RCC 7860 (cell line): ENCODE measurements around the gene EMC7.
"Not testable (repeated sequence)": the region's sequence is repeated elsewhere in the genome, so short reads cannot be mapped to it uniquely, and the experiment has no call there.

ENCODE experiments used
- DNase-seq: peaks from one replicate; pipeline ENCODE4 v3.0.0-alpha.2; 2015; ENCODE audit warnings: low spot score
- FAIRE-seq: peaks from 2 replicates; lab custom pipeline; 2012; peaks lifted over from hg19 to GRCh38; lab: Jason Lieb, UNC

EMC7 gene

DNA sequence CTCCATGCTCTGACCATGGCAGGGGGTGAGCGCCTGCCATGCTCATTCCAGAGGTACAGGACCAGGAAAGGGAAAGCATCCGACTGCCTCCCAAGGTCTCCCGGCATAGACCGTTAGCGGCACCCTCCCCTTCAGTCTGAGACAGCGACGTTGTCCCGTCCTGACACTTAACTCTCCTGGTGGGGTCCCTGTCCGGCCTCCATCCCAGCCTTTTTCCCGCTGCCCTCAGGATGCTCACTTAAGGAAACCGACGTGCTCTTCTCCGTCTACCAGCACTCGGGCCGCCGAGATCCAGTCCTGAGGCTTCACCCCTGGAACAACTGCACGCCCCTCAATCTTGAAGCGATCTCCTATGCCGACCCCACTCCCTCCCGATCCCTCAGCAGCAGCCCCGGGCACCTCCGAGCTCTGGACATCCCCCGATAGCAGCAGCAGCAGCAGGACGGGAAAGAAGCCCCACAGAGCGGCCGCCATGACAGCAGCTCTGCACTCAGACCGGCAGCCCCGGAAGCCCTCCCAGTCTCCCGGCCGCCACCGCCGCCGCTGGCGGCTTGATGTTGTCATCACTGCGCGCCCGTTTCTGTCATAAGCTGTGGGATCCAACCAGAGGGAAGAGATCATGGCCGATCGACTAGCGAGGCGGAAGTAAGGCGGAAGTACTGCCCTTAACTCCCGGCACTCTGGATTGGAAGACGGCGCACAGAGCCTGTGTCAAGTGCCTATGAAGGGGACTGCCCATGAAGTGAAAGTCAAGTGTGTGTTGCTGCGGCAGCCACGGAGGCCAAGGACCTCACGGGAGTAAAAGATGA lies at the start of gene EMC7, which contains the start of gene PGBD4:
Gene EMC7, minus strand, starts transcription at position 497 of the 809 bp plus-strand sequence. Its CDS starts 23 bp downstream, at position 474.
Gene PGBD4, plus strand, starts transcription at position 718 of the 809 bp plus-strand sequence. CDS start 449 bp downstream, outside the sequence.
- FAIRE-seq (peak; percentile 77), DNase-seq (peak; percentile 96)

- no peak for FAIRE-seq
Observed at GRCh38 chr15:34147371-34148140, 45.9 kb upstream of the EMC7 start.

GRCh38 chr15:34133511-34133910 lies 31.8 kb upstream of the EMC7 start:
- DNase-seq, result no peak
- FAIRE-seq, result no peak

More at GRCh38 chr15:34147371-34148140, 45.9 kb upstream of the EMC7 start:
- no peak for DNase-seq

DNA sequence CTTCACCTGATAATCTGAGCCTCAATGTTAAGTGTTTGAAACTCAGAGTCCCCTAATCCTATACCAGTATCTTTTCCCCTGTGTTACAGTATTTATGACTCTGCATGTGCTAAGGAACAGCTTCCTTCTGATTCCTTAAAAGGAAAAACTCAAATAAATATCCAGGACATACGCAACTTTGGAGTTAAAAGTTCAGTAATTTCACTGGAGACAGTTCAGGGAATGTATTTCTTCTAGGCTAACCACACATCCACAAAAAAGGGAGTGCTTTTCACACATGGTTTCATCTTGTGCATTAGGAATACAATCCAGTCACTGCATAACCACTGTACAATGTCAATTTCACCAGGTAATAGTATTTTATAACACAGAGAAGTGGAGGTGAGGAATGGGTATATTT lies 31.2 kb upstream of the EMC7 start:
- FAIRE-seq, result no peak
- no peak for DNase-seq

- FAIRE-seq, result no peak
- no peak for DNase-seq
Observed at GRCh38 chr15:34128898-34129297, 27.2 kb upstream of the EMC7 start.

- no peak for DNase-seq
- FAIRE-seq, result no peak
Observed at GRCh38 chr15:34126522-34126921, 24.9 kb upstream of the EMC7 start.

GRCh38 chr15:34125945-34126344 lies 24.3 kb upstream of the EMC7 start:
- no peak for DNase-seq
- no peak for FAIRE-seq

DNA sequence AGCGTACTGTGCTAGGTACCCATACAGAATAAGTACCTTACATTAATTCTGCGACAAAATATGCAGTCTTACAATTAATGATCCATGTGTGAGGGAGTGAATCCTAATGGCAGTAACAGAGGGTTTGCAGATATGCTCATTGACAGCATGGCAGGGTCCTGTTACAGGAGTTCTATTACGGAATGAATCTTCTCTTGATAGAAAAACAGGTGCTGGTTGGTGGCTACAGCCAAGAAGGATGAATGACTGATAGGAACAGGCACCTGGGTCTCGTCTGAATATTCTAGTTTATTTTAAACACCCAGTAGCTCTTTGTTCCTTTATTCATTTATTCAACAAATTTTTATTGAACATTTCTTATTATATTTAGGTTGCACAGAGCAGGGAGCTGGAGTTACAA lies 23.0 kb upstream of the EMC7 start:
- FAIRE-seq (no peak), DNase-seq (no peak)

DNA sequence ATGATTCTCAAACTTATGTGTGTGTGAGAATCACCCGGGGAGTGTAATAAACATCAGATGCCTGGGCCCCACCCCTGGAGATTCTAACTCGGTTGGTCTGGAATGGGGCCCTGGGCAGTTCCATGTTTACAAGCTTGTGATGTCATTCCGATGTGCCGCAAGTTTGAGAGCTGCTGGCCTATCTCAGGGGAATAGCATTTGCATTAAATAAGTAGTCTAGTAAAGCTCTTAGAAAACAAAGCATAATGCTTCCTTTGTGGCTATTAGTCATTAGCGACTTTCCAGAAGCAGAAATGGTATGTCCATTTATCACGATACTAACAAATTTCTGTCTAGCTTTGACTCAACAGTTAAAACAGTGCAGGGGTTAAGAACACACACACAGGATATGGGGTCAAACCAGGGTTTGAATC lies 21.1 kb upstream of the EMC7 start:
- no peak for DNase-seq
- no peak for FAIRE-seq

- DNase-seq, FAIRE-seq: not testable (repeated sequence)
Observed at GRCh38 chr15:34121786-34122185, 20.1 kb upstream of the EMC7 start.

- FAIRE-seq, DNase-seq: not testable (repeated sequence)
Observed at GRCh38 chr15:34120420-34120819, 18.8 kb upstream of the EMC7 start.

DNA sequence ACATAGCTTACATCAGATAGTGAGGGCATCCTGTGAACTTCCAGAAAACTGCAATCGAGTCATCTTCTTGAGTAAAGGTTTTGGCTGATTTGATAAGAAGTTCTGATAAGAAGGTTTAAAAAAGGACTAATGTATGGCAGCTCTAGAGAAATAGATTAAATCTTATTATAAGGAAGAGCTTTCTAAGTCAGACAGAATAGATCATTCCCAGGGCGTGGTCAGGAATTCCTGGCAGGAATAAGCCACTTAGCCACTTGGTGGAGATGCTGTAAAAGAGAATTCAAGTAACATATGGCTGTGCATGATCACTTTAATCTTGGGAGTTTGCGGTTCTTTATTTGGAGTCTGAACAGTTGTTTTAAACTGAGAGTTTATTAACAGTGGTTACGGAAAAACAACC lies 17.6 kb upstream of the EMC7 start:
- DNase-seq (no peak), FAIRE-seq (no peak)

DNA sequence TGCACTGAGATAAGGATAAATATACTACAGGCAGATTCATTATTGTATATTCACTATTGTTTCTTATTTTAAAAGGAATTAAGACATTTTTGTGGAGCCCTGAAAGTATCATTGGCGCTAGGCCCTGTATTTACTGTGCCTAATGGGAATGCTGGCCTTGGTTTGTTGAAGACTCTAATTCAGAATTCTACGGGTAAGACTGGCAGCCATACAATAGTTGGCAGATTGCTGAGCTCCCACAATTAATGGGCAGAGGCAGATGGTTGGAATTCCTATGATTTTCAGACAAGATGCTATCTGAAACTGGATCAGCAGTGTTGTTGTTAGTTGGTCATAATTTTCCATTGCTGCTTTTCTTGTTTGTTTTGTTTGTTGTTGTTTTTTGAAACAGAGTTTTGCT lies 15.0 kb upstream of the EMC7 start:
- no peak for DNase-seq
- FAIRE-seq, result no peak

DNA sequence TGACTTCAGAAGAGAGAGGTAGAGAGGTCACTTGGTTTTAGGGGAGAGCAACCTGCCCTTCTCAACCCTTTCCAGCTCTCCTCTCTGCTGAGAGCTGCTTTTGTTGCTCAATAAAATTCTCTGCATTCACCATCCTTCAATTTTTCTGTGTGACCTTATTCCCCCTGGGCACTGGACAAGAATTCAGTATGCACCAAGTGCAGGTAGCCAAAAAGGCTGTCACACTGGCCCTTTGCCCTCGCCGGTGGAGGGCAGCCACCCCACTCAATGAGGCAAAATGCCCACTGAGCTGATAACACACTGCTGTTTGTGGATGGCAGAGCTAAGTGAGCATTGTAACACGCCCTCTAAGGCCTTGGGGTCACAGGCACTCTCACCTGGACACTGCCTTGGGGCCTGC lies 13.1 kb upstream of the EMC7 start:
- FAIRE-seq (no peak), DNase-seq (no peak)

DNA sequence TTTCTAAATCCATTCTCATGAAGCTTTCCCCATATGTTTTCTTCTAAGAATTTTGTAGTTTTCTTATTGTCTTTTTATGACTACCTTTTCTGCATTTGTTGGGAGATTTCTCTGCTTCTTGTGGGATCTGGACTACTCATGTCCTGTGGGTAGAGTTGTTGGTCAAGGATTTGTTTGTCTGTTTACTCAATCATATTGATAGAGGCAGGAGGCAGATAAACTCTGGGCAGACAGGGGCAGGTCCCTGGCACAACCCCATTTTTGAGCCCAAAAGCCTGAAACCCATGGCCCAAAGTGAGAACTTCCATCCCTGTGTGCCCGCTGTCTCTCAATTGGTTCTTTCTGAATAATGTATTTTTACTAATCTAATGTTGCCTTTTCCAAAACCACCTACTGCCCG lies 12.6 kb upstream of the EMC7 start:
- FAIRE-seq, result no peak
- DNase-seq, result no peak

DNA sequence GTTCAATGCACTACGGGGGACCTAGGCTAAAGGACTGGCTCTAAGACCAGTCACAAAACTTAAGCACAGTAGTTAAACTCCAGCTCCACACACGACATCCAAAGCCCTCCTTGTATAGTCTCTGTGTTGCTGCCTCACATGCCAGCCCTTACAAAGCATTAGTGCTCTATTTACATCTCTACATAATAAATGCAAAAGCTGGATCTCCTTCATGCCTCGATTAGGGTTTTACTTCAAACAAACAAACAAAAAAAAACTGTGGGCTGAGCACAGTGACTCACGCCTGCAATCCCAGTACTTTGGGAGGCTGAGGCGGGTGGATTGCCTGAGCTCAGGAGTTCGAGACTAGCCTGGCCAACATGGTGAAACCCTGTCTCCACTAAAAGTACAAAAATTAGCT lies 9.8 kb upstream of the EMC7 start:
- FAIRE-seq, result no peak
- DNase-seq, result no peak

DNA sequence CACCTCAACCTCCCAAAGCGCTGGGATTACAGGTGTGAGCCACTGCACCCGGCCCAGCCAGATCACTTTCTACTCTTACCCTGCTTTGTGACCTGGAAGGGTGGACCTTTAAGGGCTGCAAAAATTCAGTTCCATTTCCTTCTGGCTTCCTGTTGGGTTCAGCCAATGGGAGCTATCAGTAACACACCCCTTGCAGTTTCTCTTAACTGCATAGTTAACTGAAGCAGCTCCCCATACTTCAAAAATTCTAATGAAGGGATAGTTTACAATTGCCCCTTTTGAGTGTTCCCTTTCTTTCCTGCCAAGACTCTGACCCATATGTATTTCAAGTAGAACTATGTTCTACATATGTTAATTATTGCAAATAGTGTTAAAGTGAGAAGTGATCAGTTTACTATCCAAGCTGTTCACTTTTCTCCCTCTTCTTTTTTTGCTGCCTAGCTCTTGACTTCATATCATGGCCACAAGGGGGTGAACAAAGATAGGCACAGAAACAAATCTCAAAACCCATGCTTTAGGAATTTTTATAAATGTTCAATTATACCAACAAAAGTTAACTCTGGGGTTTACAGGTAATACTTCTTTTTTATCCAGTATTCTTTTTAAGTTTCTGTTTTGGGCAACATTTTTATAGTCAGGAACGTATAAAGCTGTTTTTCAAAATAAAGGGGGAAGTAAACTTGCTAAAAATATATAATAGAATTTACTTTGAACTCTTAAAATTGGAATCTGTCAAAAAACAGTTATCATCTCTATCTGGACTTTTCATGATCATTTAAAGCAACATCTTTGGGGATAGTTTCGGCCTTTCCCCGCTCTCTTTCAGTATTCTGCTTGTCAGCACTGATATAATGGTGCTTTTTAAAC lies 8.4 kb upstream of the EMC7 start:
- peak; percentile 29 for DNase-seq
- peak; percentile 63 for FAIRE-seq

GRCh38 chr15:34107315-34107714 lies 5.7 kb upstream of the EMC7 start:
- no peak for DNase-seq
- no peak for FAIRE-seq

GRCh38 chr15:34106423-34106822 lies 4.8 kb upstream of the EMC7 start:
- FAIRE-seq, result no peak
- DNase-seq, result no peak

GRCh38 chr15:34102175-34102925 lies 688 bp upstream of the EMC7 start:
- DNase-seq (no peak), FAIRE-seq (no peak)
